ENCODE data around the gene PRPF6. TPM values are rescaled to one million over a fixed set of nuclear protein-coding genes. Genes with fewer than 3 reads are reported as not detected.

The PRPF6 gene
- total and polyA plus RNA-seq, 2 donors (not counting 3 experiments of a cell fraction or from before 2014, with no cell fraction given): 35.3 to 67.4 TPM

GRCh38 chr20:64051033-64051452, 70.1 kb downstream of the PRPF6 start:
- Histone ChIP-seq H4K20me1 (replicated peaks; ENCODE audit: control insufficient read depth, extremely low read depth, insufficient read depth, low read length) (peaks cover 3% of the 10 kb centered on the region), H3K9me1 (replicated peaks; ENCODE audit: control insufficient read depth, extremely low read depth, insufficient read depth, low read length) (no peaks in the 10 kb centered on the region), H3K36me3 (ENCODE audit: control insufficient read depth in 2 of 2, extremely low read depth in 1 of 2, insufficient read depth in 2 of 2, low read length in 2 of 2) (peaks cover 9 to 13% of the 10 kb centered on the region in 2 experiments), H3K4me3 (replicated peaks in 1 of 3; ENCODE audit: insufficient read depth in 1 of 3, low read depth in 1 of 3, low read length in 3 of 3) (no peak overlapping the region), H2AFZ (ENCODE audit: low read depth, low read length) (no peak overlapping the region), H3K27ac (ENCODE audit: insufficient read depth, low read depth, low read length) (peak overlapping the region; percentile 27), H3K4me1 (ENCODE audit: control insufficient read depth, extremely low read depth, insufficient read depth, low read length) (peaks cover 75% of the 10 kb centered on the region), H3K27me3 (ENCODE audit: control insufficient read depth in 2 of 2, insufficient read depth in 2 of 2, low read length in 2 of 2) (no peaks in the 10 kb centered on the region), H3K9me3 (replicated peaks; ENCODE audit: control insufficient read depth, insufficient read depth, low read length) (no peaks in the 10 kb centered on the region), H3K4me2 (ENCODE audit: insufficient read depth, low read length) (no peak overlapping the region), H3K9ac (replicated peaks; ENCODE audit: extremely low read depth, insufficient read depth, low read length) (no peak overlapping the region), H3K79me2 (ENCODE audit: control insufficient read depth, insufficient read depth, low read length) (peaks cover 20% of the 10 kb centered on the region)
- dilution Hi-C loops (cut with MboI; ENCODE audit: extremely low pct_ligation_motif_present, low sequenced_read_pairs): no loop called here
- no peak for FAIRE-seq
- DNase-seq (ENCODE audit: low read depth, low spot score): no peak
- TF ChIP-seq, protein P1, sequence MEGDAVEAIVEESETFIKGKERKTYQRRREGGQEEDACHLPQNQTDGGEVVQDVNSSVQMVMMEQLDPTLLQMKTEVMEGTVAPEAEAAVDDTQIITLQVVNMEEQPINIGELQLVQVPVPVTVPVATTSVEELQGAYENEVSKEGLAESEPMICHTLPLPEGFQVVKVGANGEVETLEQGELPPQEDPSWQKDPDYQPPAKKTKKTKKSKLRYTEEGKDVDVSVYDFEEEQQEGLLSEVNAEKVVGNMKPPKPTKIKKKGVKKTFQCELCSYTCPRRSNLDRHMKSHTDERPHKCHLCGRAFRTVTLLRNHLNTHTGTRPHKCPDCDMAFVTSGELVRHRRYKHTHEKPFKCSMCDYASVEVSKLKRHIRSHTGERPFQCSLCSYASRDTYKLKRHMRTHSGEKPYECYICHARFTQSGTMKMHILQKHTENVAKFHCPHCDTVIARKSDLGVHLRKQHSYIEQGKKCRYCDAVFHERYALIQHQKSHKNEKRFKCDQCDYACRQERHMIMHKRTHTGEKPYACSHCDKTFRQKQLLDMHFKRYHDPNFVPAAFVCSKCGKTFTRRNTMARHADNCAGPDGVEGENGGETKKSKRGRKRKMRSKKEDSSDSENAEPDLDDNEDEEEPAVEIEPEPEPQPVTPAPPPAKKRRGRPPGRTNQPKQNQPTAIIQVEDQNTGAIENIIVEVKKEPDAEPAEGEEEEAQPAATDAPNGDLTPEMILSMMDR (IDR thresholded peaks at IDR 0.05; ENCODE audit: extremely low read depth in 1 of 2, insufficient read depth in 1 of 2, low read depth in 1 of 2, low read length in 2 of 2): no peak
- TF ChIP-seq FOS (IDR thresholded peaks at IDR 0.05; ENCODE audit: borderline replicate concordance, insufficient read depth, low read length) (no peak), JUN (IDR thresholded peaks at IDR 0.05; ENCODE audit: borderline replicate concordance, insufficient read depth, insufficient read length, low read depth) (no peak), POLR2A (IDR thresholded peaks at IDR 0.05; ENCODE audit: low read depth, low read length) (no peak), MYC (IDR thresholded peaks at IDR 0.05; ENCODE audit: low read depth, low read length) (no peak), GATA2 (IDR thresholded peaks at IDR 0.05; ENCODE audit: insufficient read depth, insufficient read length, low read depth, low read length) (no peak), EZH2 (IDR thresholded peaks at IDR 0.05; ENCODE audit: borderline replicate concordance, low read depth, low read length, severe bottlenecking) (no peak), POLR2AphosphoS5 (IDR thresholded peaks at IDR 0.05; ENCODE audit: insufficient read depth, low read depth, low read length) (no peak)
- TF ChIP-seq, protein P2, sequence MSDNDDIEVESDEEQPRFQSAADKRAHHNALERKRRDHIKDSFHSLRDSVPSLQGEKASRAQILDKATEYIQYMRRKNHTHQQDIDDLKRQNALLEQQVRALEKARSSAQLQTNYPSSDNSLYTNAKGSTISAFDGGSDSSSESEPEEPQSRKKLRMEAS (IDR thresholded peaks at IDR 0.05; ENCODE audit: insufficient read depth, insufficient read length): no peak
- CTCF ChIA-PET: interaction anchor here (1.0 to 15.2 kb wide), 3 partner anchors 12 to 71 kb away, joined by 3 to 412 read pairs (median 3); partner anchors contain the start of gene C20orf204
- intact Hi-C loops (cut with micrococcal nuclease): loop anchor here (10.0 kb wide), 1 partner anchor 156 kb away; the partner anchor contains the start of gene DNAJC5
- POLR2A ChIA-PET: interaction anchor here (1.3 kb wide), 1 partner anchor 9 kb away, joined by 4 read pairs; no protein-coding TSS in a partner anchor
- BruUV-seq (replicated peaks): no TSS peak
